Stimulated activated CD8-positive, alpha-beta memory T cell treated with anti-CD3 and anti-CD28 coated beads, Interleukin-12 subunit alpha, Interleukin-12 subunit beta, amount 100 ng/mL, for 24 hours (primary cell): ENCODE data around the gene WNK2.

ENCODE experiments used
- DNase-seq: peaks from one replicate; pipeline ENCODE4 v3.0.0-alpha.2; 2020; ENCODE audit errors: extremely low read depth

WNK2 gene

GRCh38 chr9:93267091-93267541 lies 83.2 kb downstream of the WNK2 start:
- no peak for DNase-seq

DNA sequence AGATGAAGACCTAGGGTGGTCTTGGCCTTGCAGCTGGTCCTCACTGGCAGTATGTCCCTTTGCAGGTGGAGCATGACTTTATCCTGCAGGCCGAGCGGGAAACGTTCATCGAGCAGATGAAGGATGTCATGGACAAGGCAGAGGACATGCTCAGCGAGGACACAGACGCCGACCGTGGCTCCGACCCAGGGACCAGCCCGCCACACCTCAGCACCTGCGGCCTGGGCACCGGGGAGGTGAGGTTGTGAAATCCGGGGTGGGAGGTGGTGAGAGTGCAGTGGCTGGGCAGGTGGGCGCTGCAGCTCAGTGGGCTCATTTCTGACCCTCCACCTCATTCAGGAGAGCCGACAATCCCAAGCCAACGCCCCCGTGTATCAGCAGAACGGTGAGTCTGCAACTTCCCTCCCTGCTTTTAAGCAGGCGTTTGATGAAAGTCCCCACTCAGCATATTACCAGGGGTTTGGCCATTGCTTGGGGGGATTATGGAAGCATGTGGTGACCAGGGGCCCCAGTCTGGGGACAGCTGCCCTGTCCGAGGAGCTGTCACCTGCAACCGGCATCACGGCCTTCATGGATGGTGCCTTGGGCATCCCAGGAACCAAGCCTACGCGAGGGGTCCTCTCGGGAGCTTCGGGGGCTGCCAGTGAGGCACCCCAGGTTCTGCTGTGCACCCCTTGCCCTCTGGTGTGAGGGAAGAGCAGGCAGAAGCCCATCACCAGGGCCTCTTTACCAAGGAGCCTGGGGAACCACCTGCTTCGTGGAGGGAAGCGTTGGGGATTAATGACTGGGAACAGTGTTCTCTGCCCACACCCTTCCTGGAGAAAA lies 84.0 kb downstream of the WNK2 start:
- DNase-seq = no peak

- no peak for DNase-seq
Measured at GRCh38 chr9:93268551-93269314, 84.8 kb downstream of the WNK2 start.

DNA sequence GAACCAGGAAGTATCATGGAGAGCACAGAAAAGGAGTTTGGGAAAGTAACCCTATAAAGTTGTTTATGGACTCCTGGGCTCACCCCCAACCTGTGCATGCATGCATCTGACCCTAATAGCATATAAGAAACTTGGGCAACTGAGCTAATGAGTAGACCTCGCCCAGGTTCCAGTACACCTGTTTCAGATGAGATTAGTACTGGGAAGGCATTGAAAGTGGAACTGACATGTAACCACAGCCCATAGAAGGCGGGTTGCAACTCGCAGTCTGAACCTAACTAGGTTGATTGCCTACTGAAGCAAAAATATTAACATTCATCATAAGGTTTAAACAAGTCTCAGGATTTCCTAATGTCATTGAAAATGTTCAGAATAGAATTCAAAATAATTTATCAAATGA lies 87.0 kb downstream of the WNK2 start:
- DNase-seq = no peak

DNA sequence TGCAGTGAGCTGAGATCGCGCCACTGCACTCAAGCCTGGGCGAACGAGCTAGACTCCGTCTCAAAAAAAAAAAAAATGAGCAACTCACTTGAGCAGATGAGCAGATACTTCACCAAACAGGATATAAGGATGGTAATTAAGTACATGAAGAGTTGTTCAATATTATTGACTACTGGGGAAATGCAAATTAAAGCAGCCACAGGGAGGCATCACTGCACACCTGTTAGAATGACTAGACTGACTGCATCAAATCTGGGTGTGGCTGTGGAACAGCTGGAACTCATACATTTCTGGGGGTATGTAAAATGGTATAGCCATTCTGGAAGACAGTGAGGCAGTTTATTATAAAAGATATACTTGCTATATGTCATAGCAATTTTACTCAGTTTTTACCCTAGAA lies 93.0 kb downstream of the WNK2 start:
- DNase-seq = no peak

DNA sequence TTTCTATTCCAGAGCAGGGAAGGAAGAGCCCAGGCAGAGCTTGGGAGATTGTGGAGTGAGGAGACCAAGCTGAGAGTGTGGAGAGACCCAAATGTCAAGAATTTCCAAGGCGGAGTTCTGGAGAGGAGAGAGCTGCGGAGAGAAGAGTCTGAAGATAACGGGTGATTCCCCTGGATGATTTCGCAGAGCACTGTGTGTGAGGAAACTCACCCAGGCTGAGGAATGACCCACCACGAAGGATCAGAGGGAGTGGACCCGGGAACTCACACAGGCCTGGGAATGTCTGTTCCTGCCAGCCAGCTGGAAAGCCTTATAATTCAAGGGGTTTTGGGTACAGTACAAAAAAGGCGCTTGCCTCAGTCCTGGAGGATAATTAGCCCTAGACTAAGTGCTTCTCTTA lies 94.2 kb downstream of the WNK2 start:
- DNase-seq = no peak

DNA sequence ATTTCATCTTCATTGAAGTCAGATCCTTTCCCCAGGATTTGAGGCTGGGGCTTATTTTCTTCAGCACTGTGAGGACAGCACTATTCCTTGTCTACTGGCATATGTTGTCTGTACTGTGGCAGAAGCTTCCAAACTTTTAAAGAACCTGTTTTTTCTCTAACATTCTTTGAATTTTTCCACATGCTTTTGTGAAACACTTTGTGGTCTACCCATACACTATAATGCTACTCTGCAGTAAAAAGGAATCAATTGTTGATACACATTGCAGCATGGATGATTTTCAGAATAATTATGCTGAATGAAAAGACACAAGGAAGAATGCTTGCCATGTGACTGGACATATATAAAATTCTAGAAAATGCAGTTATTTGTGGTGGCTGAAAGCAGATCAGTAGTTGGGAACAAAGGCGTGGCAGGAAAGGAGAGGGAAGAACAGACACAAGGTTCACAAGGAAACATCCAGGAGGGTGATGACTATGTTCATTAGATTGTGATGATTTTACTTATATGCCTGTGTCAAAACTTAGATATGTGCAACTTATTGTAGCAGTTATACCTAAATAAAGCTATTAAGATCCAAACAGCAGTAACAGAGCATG lies 96.8 kb downstream of the WNK2 start:
- no peak for DNase-seq

DNA sequence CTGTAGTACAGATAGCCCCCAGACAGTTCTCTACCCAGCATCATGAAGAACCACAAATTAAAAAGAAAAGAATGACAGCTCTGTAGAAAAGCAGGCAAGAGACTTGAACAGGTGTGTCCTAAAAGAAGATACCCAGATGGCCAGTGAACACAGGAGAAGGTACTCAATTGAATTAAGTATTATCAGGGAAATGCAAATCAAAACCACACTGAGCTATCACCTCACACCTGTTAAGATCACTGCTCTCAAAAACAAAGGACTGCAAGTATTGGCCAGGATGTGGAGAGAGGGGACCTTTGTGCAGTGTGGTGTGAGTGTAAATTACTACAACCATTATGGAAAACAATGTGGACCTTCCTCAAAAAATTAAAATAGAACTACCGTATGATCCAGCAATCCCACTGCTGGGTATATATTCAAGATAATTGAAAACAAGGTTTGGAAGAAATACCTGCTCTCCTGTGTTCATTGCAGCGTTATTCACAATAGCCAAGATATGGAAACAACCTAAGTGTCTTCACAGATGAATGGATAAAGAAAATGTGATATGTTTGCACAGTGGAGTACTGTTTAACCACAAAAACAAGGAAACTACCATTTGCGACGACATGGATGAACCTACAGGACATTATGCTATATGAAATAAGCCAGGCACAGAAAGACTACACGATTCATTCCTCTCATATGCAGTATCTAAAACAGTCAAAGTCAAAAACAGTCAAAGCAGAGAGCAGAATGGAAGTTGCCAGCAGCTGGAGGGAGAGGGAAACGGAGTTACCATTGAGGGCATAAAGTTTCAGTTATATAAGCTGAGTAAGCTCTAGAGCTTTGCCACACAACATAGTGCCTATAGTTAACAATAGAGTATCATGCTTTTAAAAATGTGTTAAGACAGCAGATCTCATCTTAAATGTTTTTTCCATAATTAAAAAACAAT lies 102.6 kb downstream of the WNK2 start:
- no peak for DNase-seq

DNA sequence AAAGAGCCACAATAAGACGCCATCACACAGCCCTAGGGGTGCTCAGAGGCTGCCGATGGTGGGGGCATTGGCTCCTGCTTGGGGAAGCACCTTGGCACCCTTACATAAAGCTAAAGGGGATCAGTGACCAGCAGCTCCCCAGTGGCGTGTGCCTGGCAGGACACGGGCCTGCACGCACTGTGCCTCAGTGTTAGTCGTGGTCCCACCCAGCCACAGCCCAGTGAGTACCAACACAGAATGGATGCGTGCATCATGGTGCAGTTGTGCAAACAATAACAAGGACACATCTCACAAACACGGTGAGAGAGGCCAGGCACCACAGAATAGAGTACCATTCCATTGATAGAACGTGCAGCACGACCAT lies 103.2 kb downstream of the WNK2 start:
- no peak for DNase-seq

DNA sequence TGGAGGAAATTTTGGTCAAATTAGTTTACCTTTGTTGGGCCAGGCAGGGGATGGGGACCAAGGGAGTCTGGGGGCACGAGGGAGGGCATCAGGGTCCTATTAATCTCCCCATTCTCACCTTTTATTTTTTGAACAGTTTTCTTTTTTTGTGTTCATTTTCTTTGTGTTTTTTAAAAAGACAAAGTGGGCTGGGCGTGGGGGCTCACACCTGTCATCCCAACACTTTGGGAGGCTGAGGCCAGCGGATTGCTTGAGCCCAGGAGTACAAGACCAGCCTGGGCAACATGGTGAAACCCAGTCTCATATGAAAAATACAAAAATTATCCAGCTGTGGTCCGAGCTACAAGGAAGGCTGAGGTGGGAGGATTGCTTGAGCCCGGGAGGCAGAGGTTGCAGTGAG lies 103.7 kb downstream of the WNK2 start:
- no peak for DNase-seq

DNA sequence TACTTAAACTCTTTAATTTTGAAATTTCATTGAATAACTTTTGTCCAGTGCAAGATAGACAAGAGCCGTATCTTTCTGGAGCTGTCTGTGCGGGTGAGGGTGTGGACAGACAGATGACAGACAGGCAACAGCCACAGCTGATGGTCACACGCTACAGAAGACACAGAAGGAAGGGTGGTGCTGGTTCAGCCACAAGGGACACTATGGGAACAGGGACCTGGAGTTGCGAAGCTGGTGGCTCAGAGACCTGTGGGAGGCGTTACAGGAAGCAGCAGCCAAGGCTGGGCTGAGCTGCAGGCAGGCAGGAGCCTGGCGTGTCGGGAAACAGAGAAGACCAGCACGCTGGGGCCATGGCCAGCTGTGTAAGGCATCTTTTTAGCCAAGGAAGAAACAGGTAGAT lies 104.4 kb downstream of the WNK2 start:
- no peak for DNase-seq

DNA sequence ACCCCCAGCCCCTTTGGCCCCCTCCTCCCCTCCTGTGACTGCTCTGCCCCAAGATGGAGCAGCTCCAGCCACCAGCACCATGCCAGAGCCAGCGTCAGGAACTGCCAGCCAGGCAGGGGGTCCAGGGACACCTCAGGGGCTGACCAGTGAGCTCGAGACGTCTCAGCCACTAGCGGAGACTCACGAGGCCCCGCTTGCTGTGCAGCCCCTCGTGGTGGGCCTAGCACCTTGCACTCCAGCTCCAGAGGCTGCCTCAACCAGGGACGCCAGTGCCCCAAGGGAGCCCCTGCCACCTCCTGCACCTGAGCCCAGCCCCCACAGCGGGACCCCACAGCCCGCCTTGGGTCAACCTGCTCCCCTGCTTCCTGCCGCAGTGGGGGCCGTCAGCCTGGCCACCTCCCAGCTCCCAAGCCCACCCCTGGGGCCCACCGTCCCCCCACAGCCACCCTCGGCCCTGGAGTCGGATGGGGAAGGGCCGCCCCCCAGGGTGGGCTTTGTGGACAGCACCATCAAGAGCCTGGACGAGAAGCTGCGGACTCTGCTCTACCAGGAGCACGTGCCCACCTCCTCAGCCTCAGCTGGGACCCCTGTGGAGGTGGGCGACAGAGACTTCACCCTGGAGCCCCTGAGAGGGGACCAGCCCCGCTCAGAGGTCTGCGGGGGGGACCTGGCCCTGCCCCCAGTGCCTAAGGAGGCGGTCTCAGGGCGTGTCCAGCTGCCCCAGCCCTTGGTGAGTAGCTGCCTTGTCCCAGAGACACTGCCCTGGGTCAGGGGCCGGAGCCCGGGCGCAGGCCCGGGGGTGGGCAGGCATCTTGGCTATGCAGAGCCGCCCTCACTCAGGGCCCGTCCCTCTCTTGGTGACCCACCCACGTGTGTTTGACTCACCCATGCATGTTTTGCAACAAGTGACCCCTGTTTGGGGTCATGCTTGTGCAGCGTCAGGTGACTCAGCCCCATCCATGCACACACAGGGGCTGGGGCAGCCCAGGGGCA lies 105.2 kb downstream of the WNK2 start:
- no peak for DNase-seq

GRCh38 chr9:93290495-93291434 lies 106.8 kb downstream of the WNK2 start:
- no peak for DNase-seq

DNA sequence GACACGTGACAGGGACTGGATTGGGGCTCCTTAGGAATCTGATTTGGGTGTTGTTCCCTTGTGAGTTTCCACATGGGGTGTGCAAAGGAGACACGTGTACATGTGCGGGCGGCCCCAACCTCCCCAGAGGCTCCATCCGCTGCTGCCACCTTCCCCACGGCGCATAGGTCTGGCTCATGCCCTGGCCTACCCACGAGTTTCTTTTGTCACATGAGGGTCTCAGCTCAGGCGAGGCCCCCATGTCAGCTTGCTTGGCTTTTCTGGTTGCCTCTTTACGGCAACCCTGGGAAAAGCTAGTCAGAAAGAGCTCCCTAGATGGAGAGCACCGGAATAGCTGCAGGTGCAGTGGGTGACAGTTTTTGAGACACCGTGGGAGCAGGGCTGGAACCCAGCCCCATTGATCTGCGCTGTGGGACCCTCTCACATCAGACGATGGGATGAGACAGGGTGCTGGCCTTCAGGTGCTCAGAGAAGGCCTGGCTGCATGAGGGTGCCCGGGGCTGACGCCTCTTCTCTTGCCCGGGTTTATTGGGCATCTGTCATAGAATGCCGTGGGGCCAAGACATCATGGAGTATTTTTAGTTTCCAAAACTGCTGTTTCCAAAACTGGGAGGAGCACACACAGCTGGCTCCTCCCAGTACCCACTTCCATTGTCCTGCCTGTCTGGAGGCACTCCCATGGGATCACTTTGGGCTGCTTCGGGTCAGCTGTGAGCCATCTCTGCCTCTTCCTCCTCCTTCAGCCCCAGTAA lies 107.8 kb downstream of the WNK2 start:
- DNase-seq = no peak

DNA sequence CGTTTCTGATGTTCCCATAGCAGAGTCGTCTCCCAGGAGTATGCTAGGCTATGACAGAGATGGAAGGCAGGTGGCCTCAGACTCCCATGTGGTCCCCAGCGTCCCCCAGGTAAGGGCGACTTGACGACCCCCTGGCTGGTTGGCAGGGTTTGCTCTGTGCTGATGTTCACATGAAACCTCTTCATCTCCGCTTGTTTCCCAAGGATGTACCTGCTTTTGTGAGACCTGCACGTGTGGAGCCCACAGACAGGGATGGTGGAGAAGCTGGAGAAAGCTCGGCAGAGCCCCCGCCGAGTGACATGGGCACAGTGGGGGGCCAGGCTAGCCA lies 108.3 kb downstream of the WNK2 start:
- DNase-seq = no peak

DNA sequence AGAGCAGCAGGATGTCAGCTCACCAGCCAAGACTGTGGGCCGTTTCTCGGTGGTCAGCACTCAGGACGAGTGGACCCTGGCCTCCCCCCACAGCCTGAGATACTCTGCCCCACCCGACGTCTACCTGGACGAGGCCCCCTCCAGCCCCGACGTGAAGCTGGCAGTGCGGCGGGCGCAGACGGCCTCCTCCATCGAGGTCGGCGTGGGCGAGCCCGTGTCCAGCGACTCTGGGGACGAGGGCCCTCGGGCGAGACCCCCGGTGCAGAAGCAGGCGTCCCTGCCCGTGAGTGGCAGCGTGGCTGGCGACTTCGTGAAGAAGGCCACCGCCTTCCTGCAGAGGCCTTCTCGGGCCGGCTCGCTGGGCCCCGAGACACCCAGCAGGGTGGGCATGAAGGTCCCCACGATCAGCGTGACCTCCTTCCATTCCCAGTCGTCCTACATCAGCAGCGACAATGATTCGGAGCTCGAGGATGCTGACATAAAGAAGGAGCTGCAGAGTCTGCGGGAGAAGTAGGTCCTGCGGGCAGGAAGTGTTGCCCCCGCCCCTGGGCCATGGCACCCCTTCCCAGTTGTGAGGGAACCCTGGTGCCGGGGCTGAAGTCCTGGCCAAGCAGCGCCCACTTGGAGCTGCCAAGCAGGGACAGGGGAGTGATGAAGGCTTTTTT lies 108.9 kb downstream of the WNK2 start:
- DNase-seq = no peak

- no peak for DNase-seq
Measured at GRCh38 chr9:93294011-93294410, 110.1 kb downstream of the WNK2 start.

- no peak for DNase-seq
Measured at GRCh38 chr9:93295031-93295430, 111.1 kb downstream of the WNK2 start.
